BJ (cell line): ENCODE measurements around the gene LRFN5. TPM values are rescaled to one million over a fixed set of nuclear protein-coding genes. Genes with fewer than 3 reads are reported as not detected.

Experiments
- CTCF ChIA-PET: fragments of 350-600 bp; formaldehyde crosslinking; extraction: SDS; loops from one replicate; lab custom pipeline; 2021; ENCODE audit warnings: antibody characterized with exemption, inconsistent platforms; lab: Yijun Ruan, JAX
- POLR2A ChIA-PET: fragments of 300-600 bp; sonication (Branson Sonifier 250); formaldehyde crosslinking; extraction: SDS; loops from one replicate; lab custom pipeline; 2021; ENCODE audit warnings: antibody characterized with exemption; lab: Charles Lee
- DNase-seq: peaks from one replicate; pipeline ENCODE4 v3.0.0-alpha.2; 2011; ENCODE audit warnings: low read depth
- H3K27me3 ChIP-seq: 2 replicates; pipeline ENCODE4 v1.6.0; 2011; ENCODE audit warnings: low read length; ENCODE audit not compliant: control insufficient read depth, insufficient read depth
- H3K36me3 ChIP-seq: 2 replicates; pipeline ENCODE4 v1.5.1; 2011; ENCODE audit warnings: low read length; ENCODE audit not compliant: control insufficient read depth, insufficient read depth
- H3K4me3 ChIP-seq: 2 replicates; pipeline ENCODE4 v1.5.1; 2011; ENCODE audit warnings: low read depth, mild to moderate bottlenecking, control low read depth, low read length
- CTCF ChIP-seq: IDR thresholded peaks from 2 replicates; pipeline ENCODE4 v1.5.1; 2011; ENCODE audit warnings: low read depth, mild to moderate bottlenecking, control low read depth, inconsistent platforms, low read length, moderate library complexity; ENCODE audit not compliant: insufficient read depth
- polyA plus RNA-seq: library from polyadenylated mRNA; depleted of rRNA; stranded (reverse); fragments of >200 nt; gene quantifications from 2 replicates; pipeline ENCODE4 v1.2.3, GENCODE V29; 2011
- small RNA-seq: library from RNA; depleted of rRNA; stranded (forward); fragments of <200 nt; gene quantifications from one replicate; pipeline ENCODE3, GENCODE V24; 2012; ENCODE audit warnings: low replicate concordance, low read depth; ENCODE audit not compliant: insufficient read length

LRFN5 gene
- polyA plus RNA-seq, 1 experiment, result 0.05 TPM

GRCh38 chr14:41915732-41916131, 309.1 kb downstream of the LRFN5 start:
- no peak for DNase-seq
- Histone ChIP-seq H3K27me3 (no peaks in the 10 kb centered on the region), H3K36me3 (no peaks in the 10 kb centered on the region), H3K4me3 (no peak overlapping the region)
- CTCF ChIA-PET, result no interaction called here
- POLR2A ChIA-PET, result no interaction called here
- TF ChIP-seq CTCF, result no peak

GRCh38 chr14:41916313-41916712, 309.6 kb downstream of the LRFN5 start:
- DNase-seq, result no peak
- TF ChIP-seq CTCF, result no peak
- POLR2A ChIA-PET, result no interaction called here
- Histone ChIP-seq H3K27me3 (no peaks in the 10 kb centered on the region), H3K4me3 (no peak overlapping the region), H3K36me3 (no peaks in the 10 kb centered on the region)
- CTCF ChIA-PET, result no interaction called here

GRCh38 chr14:41925409-41925808, 318.7 kb downstream of the LRFN5 start:
- POLR2A ChIA-PET, result no interaction called here
- CTCF ChIA-PET, result interaction anchor here (0.8 kb wide), 1 partner anchor 13 kb away, joined by 4 read pairs; no protein-coding TSS in a partner anchor
- no peak for DNase-seq

GRCh38 chr14:41950428-41951151, 343.9 kb downstream of the LRFN5 start:
- no peak for TF ChIP-seq CTCF
- Histone ChIP-seq H3K27me3 (no peaks in the 10 kb centered on the region), H3K4me3 (no peak overlapping the region), H3K36me3 (no peaks in the 10 kb centered on the region)
- ChIA-PET POLR2A (no interaction called here), CTCF (no interaction called here)
- DNase-seq, result no peak

More at GRCh38 chr14:41925409-41925808, 318.7 kb downstream of the LRFN5 start:
- Histone ChIP-seq H3K36me3 (no peaks in the 10 kb centered on the region), H3K4me3 (no peak overlapping the region), H3K27me3 (no peaks in the 10 kb centered on the region)
- no peak for TF ChIP-seq CTCF

Small RNAs within 50 kb of the gene (small RNA-seq; reads per million reads assigned to genes)
- gene RF00322, result not detected
